GM18526 (cell line): Measurements from ENCODE around the gene RAD51C.

ENCODE experiments used
- POLR2A ChIP-seq: IDR thresholded peaks from 3 replicates; pipeline ENCODE4 v1.6.1; 2011; ENCODE audit not compliant: insufficient read length; ENCODE audit errors: extremely low read depth

RAD51C gene

DNA sequence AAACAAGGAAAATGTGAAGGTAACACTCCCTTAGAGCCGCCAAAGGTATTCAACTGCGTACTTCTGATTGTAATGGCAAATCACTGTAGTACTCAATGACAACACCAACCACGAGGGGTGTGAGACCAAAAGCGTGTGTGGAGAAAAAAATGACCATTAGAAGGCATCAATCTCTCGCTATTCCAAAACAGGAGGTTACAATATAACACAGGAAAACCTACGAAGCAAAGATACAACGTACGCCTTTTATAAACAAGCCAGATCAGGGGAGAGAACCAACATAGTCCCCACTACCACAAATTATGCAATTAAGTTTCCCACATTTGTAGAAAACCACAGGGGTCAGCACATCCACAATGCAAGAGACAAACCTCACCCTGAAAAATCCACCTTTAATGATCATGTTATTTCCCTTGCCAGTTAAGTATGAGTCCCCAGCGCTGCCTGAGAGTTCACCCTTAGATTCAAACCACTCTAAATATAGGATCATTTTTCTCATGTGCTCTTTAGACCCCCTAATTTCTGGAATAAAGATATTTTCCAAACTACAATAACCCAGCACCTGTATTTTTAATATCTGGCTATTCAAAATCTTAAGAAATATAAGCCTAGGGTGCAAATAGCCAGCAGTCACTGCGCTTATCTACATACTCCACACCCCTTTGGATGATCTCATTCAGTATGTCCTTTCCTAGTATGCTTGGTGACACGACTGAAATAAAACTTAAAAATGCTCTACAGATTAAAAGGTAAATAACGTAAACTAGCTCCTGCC is 13.0 kb upstream of the RAD51C start:
- TF ChIP-seq POLR2A = peak; percentile 92

DNA sequence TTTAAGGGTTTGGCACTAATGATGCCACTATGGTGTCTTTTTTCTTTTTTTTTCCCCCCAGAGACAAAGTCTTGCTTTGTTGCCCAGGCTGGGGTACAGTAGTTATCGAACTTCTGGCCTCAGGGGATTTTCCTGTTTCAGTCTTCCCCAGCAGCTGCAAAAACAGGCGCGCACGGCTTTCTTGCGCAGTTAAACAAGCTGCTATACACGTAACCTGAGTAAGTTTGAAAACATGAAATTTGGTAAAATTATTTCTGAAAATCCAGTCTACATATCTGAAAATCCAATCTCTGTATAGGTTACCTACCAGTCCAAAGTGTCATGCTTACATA is 12.4 kb upstream of the RAD51C start:
- no peak for TF ChIP-seq POLR2A

GRCh38 chr17:58684003-58684402 is 8.4 kb upstream of the RAD51C start:
- TF ChIP-seq POLR2A = no peak

DNA sequence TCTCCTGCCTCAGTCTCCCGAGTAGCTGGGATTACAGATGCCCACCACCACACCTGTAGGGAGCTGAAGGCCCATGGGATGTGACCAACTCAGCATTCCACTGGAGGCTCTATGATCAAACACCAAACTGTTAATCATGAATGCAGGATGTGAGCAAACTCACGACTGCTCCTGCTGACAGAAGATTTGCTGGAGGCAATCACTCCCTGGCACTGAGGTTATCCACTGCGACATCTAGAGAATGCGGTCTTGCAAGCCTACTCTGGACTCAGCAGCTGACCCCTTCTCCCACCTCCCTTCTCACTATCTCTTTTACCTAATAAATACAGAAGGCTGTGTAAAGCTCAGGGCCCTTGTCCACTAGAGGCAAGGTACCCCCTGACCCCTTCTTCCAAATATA is 5.4 kb upstream of the RAD51C start:
- TF ChIP-seq POLR2A = no peak

- TF ChIP-seq POLR2A = no peak
Measured at GRCh38 chr17:58688521-58688920, 3.9 kb upstream of the RAD51C start.

DNA sequence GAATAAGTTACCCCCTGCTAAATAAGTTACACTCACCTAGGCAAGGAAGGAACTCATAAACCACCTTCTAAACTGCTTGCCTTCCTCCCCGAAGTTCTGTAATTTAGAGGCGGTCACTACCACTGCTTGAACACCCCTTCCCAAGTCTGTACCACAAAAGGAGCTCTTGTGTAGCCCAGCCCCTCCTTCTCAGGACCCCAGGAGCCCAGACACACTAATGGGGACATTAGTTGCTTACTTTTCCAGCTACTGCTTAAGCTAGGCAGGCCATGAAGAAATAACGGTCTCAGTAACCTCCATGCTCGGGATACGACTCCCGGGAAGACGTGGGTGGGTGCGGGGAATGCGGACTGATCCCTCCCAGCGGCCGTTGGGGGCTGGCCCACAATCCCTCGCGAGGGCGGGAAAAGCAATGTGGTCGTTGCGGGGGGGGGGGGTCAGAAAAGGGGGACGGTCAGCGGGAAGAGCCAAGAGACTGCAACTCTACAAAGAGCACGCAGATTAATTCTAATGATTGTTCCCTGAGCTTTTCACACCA is 632 bp upstream of the RAD51C start, which contains the start of gene TEX14:
TSS of gene TEX14 (minus strand) at position 345 of the 538 bp plus-strand sequence. CDS start 40,044 bp downstream, outside the sequence.
- no peak for TF ChIP-seq POLR2A

GRCh38 chr17:58693208-58693607 is 806 bp downstream of the RAD51C start:
- TF ChIP-seq POLR2A = no peak

DNA sequence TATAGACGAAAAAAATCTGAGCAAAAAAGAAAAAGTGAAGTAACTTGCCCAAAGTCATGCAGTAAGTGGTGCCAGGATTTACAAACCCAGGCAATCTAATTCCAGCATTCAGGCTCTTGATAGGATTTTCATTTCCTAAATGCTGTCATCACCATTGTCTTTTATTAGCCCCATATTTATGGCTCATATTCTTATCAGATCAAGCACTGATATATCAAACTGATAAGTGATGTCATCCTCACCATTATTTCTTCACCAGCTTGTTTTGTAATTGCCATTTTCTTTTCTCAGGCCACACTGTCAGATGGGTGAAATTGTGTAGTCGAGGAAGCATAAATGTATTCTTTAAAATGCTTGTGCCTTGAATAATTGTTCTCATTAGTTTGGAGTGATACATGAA is 1.3 kb downstream of the RAD51C start:
- no peak for TF ChIP-seq POLR2A

DNA sequence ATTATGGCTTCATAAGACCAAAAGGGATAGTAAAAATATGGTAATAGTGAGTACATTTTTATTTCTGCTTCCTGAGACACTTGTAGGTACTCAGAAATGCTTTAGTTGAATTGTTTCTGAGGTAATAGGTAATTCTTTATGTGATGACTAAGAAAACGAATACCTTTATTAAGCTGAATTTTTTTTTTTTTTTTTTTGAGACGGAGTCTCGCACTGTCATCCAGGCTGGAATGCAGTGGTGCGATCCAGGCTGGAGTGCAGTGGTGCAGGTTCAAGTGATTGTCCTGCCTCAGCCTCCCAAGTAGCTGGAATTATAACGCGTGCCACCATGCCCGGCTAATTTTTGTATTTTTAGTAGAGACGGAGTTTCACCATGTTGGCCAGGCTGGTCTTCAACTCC is 1.9 kb downstream of the RAD51C start:
- TF ChIP-seq POLR2A = no peak

- TF ChIP-seq POLR2A = no peak
Measured at GRCh38 chr17:58694826-58695225, 2.4 kb downstream of the RAD51C start.

DNA sequence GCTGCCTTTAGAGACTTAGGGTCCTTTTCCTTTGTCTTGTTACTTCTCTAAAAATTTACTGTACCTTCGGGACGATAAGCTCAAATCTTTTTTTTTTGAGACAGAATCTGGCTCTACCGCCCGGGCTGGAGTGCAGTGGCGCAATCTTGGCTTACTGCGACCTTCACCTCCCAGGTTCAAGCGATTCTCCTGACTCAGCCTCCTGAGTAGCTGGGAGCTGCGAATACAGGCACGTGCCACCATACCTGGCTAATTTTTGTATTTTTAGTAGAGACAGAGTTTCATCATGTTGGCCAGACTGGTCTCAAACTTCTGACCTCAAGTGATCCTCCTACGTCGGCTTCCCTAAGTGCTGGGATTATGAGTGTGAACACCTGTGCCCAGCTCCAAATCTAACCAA is 7.4 kb downstream of the RAD51C start:
- TF ChIP-seq POLR2A = no peak

GRCh38 chr17:58702045-58702476 is 9.7 kb downstream of the RAD51C start:
- no peak for TF ChIP-seq POLR2A

DNA sequence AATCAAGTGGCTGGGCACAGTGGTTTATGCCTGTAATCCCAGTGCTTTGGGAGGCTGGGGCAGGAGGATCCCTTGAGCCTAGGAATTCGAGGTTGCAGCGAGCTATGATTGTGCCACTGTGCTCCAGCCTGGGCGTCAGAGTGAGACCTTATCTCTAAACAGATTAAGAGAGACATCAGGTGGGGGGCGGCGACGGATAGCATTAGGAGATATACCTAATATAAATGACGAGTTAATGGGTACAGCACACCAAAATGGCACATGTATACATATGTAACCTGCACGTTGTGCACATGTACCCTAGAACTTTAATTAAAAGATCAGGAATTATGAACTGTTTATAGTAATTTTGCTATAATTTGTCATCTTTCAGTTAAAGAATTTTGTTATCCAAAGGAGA is 10.3 kb downstream of the RAD51C start:
- TF ChIP-seq POLR2A = no peak

DNA sequence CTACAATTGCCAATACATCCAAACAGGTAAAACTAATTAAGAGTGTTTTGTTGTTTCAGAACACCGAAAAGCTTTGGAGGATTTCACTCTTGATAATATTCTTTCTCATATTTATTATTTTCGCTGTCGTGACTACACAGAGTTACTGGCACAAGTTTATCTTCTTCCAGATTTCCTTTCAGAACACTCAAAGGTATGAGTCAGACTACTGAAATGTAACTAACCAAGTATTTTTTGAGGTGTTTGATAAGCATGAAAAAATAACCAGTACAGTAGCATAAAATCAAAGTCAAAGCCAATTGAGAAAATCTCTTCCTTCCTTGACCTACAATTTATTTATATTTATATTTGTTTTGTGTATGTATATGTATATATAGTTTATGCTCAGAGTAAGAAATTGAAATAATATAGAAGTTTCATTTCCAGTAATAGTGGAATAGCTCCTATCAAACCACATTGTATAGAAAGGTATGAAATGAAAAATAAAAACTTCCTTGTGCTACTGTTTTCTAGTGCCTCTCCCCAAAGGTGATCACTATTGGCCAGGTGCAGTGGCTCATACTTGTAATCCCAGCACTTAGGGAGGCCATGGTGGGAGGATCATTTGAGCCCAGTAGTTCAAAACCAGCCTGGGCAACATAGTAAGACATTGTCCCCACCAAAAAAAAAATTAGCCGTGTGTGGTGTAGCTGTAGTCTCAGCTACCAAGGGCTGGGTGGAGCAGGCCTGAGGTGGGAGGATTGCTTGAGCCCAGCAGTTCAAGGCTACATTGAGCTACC is 10.9 kb downstream of the RAD51C start:
- TF ChIP-seq POLR2A = no peak

DNA sequence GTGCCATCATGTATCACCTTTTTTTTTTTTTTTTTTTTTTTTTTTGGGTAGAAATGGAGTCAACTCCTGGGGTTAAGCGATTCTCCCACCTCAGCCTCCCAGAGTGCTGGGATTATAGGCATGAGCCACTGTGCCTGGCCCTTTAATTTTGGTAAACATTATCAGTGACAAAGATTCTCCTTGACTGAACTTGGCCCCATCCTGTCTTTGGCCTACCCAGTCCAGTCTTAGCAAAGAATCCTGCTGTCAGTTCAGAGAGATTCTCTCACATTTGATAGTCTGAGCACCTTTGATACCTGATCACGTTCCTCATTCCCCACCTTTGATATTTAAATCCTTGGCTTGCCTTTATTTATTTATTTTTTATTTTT is 11.5 kb downstream of the RAD51C start:
- no peak for TF ChIP-seq POLR2A
